Fibroblast of mammary gland (primary cell): ENCODE results near the gene SHROOM4.

Experiments
- DNase-seq: peaks from one replicate; pipeline ENCODE4 v3.0.0-alpha.2; 2010; ENCODE audit warnings: low read depth
- H3K4me3 ChIP-seq: 2 replicates; pipeline ENCODE4 v1.5.1; 2011; ENCODE audit warnings: low read depth, mild to moderate bottlenecking, low read length, moderate library complexity; ENCODE audit not compliant: control insufficient read depth
- CTCF ChIP-seq: conservative IDR thresholded peaks from 2 replicates; pipeline ENCODE4 v1.5.1; 2011; ENCODE audit warnings: low read depth, low read length, inconsistent platforms; ENCODE audit not compliant: control insufficient read depth, insufficient read depth

SHROOM4 gene

GRCh38 chrX:50705042-50705441, 109.0 kb downstream of the SHROOM4 start:
- DNase-seq, result peak; percentile 34
- no peak overlapping the region for H3K4me3 ChIP-seq
- TF ChIP-seq CTCF, result no peak

GRCh38 chrX:50704360-50704759, 109.6 kb downstream of the SHROOM4 start:
- peak; percentile 16 for DNase-seq
- no peak for TF ChIP-seq CTCF

GRCh38 chrX:50700921-50701320, 113.1 kb downstream of the SHROOM4 start:
- no peak overlapping the region for H3K4me3 ChIP-seq
- DNase-seq, result peak; percentile 20
- TF ChIP-seq CTCF, result no peak

More at GRCh38 chrX:50704360-50704759, 109.6 kb downstream of the SHROOM4 start:
- H3K4me3 ChIP-seq, result no peak overlapping the region

- no peak overlapping the region for H3K4me3 ChIP-seq
- DNase-seq, result no peak
- TF ChIP-seq CTCF, result no peak
Observed at GRCh38 chrX:50698944-50699343, 115.0 kb downstream of the SHROOM4 start.

GRCh38 chrX:50697691-50698090, 116.3 kb downstream of the SHROOM4 start:
- DNase-seq, result peak; percentile 69
- no peak overlapping the region for H3K4me3 ChIP-seq
- TF ChIP-seq CTCF, result no peak

GRCh38 chrX:50691820-50692219, 122.2 kb downstream of the SHROOM4 start:
- peak; percentile 54 for DNase-seq
- H3K4me3 ChIP-seq, result no peak overlapping the region
- peak; percentile 66 for TF ChIP-seq CTCF

GRCh38 chrX:50684871-50685270, 129.1 kb downstream of the SHROOM4 start:
- TF ChIP-seq CTCF, result no peak
- no peak for DNase-seq
- H3K4me3 ChIP-seq, result no peak overlapping the region
